OCI-LY3 (cell line): ENCODE results near the gene ZBTB7C.

Experiments used
- H2AFZ ChIP-seq: fragments of 200-600, 300-600 bp; shearing (Covaris generic); 2 replicates; pipeline ENCODE4 v1.6.0; 2014; ENCODE audit warnings: antibody characterized with exemption, low read depth, low read length
- H3K27ac ChIP-seq: fragments of 200-600, 300-600 bp; sonication (generic); 2 replicates; pipeline ENCODE4 v1.5.1; 2014; ENCODE audit warnings: mild to moderate bottlenecking, low read length, moderate library complexity, mixed read lengths
- H3K27me3 ChIP-seq: fragments of 200-600, 300-600 bp; sonication (generic); 2 replicates; pipeline ENCODE4 v1.6.1; 2014; ENCODE audit warnings: low read depth, low read length, mixed read lengths
- H3K36me3 ChIP-seq: fragments of 200-600, 300-600 bp; sonication (generic); replicated peaks from 2 replicates; pipeline ENCODE3; 2014; ENCODE audit warnings: low read depth, low read length, mixed read lengths
- H3K4me1 ChIP-seq: fragments of 300-600, 200-600 bp; sonication (generic); 2 replicates; pipeline ENCODE4 v1.6.1; 2014; ENCODE audit warnings: low read length, mixed read lengths
- H3K4me2 ChIP-seq: fragments of 200-600, 300-600 bp; sonication (generic); 2 replicates; pipeline ENCODE4 v1.6.1; 2014; ENCODE audit warnings: low read length, mixed read lengths
- H3K4me3 ChIP-seq: fragments of 300-600, 200-600 bp; sonication (generic); 2 replicates; pipeline ENCODE4 v1.5.1; 2014; ENCODE audit warnings: antibody characterized with exemption, mild to moderate bottlenecking, low read length, moderate library complexity
- H3K79me2 ChIP-seq: fragments of 300-600, 200-600 bp; shearing (Covaris generic); 2 replicates; pipeline ENCODE4 v1.6.1; 2014; ENCODE audit warnings: mild to moderate bottlenecking, low read length, mixed read lengths
- H3K9ac ChIP-seq: fragments of 300-600, 200-600 bp; shearing (Covaris generic); 2 replicates; pipeline ENCODE4 v1.6.0; 2014; ENCODE audit warnings: mild to moderate bottlenecking, low read length, moderate library complexity
- H3K9me3 ChIP-seq: fragments of 200-600, 300-600 bp; shearing (Covaris generic); 2 replicates; pipeline ENCODE4 v1.6.1; 2014; ENCODE audit warnings: low read length, mixed read lengths; ENCODE audit not compliant: insufficient read depth
- H4K20me1 ChIP-seq: fragments of 200-600, 300-600 bp; sonication (generic); 2 replicates; pipeline ENCODE4 v1.6.1; 2016; ENCODE audit warnings: low read length, mixed read lengths; ENCODE audit not compliant: insufficient read depth
- EZH2phosphoT487 ChIP-seq: fragments of 200-600 bp; shearing (Covaris generic); IDR thresholded peaks from 2 replicates; pipeline ENCODE4 v1.6.1; 2018; ENCODE audit warnings: antibody characterized with exemption, mixed run types, low read depth
- TF ChIP-seq, protein P1 (sequence below): fragments of 200-600, 300-600 bp; sonication (generic); IDR thresholded peaks from 2 replicates; pipeline ENCODE4 v1.5.1; 2014; ENCODE audit warnings: antibody characterized with exemption, low read length, low read depth

The ZBTB7C gene

DNA sequence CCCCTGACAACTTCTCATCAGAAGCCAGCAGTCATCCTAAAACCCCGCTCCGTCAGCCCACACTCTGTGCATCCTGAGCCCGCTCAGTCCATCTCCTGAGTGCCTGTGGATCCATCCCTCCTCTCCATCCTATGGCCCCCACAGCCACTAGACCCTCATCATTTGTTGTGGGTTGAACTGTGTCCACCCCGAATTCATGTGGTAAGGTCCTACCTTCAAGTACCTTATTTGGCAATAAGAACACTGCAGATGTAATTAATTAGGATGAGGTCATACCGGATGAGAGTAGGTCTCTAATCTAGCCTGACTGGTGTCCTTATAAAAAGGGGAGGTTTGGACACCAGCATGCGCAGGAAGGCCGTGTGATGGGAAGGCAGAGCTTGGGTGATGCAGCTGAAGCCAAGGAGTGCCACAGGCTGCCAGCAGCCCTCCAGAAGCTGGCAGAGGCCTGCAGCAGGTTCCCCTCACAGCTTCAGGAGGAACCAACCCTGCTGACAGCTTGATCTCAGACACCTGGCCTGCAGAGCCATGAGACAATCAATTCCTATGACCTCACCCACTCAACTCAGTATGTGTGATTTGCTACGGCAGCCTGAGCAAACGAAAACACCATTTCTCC lies 192.4 kb downstream of the ZBTB7C start:
- Histone ChIP-seq H3K36me3 (no peaks in the 10 kb centered on the region), H3K4me2 (no peak overlapping the region), H3K9ac (no peak overlapping the region), H3K27me3 (peaks cover 24% of the 10 kb centered on the region), H2AFZ (no peak overlapping the region), H3K27ac (no peak overlapping the region), H3K4me1 (no peaks in the 10 kb centered on the region), H3K4me3 (no peak overlapping the region), H3K9me3 (no peaks in the 10 kb centered on the region), H4K20me1 (no peaks in the 10 kb centered on the region), H3K79me2 (no peaks in the 10 kb centered on the region)
- no peak for TF ChIP-seq EZH2phosphoT487
- TF ChIP-seq, protein P1, sequence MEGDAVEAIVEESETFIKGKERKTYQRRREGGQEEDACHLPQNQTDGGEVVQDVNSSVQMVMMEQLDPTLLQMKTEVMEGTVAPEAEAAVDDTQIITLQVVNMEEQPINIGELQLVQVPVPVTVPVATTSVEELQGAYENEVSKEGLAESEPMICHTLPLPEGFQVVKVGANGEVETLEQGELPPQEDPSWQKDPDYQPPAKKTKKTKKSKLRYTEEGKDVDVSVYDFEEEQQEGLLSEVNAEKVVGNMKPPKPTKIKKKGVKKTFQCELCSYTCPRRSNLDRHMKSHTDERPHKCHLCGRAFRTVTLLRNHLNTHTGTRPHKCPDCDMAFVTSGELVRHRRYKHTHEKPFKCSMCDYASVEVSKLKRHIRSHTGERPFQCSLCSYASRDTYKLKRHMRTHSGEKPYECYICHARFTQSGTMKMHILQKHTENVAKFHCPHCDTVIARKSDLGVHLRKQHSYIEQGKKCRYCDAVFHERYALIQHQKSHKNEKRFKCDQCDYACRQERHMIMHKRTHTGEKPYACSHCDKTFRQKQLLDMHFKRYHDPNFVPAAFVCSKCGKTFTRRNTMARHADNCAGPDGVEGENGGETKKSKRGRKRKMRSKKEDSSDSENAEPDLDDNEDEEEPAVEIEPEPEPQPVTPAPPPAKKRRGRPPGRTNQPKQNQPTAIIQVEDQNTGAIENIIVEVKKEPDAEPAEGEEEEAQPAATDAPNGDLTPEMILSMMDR = no peak

- TF ChIP-seq, protein P1 = no peak
- no peak for TF ChIP-seq EZH2phosphoT487
- no peaks in the 10 kb centered on the region for H3K36me3 ChIP-seq
- H3K79me2 ChIP-seq = no peaks in the 10 kb centered on the region
- H3K4me1 ChIP-seq = no peaks in the 10 kb centered on the region
- no peaks in the 10 kb centered on the region for H4K20me1 ChIP-seq
- no peak overlapping the region for H3K4me2 ChIP-seq
- no peaks in the 10 kb centered on the region for H3K9me3 ChIP-seq
- peaks cover 29% of the 10 kb centered on the region for H3K27me3 ChIP-seq
- H3K9ac ChIP-seq = no peak overlapping the region
- H3K27ac ChIP-seq = no peak overlapping the region
- H2AFZ ChIP-seq = no peak overlapping the region
- H3K4me3 ChIP-seq = no peak overlapping the region
These were observed 193.1 kb downstream of the ZBTB7C start for GRCh38 chr18:48215876-48216638.

DNA sequence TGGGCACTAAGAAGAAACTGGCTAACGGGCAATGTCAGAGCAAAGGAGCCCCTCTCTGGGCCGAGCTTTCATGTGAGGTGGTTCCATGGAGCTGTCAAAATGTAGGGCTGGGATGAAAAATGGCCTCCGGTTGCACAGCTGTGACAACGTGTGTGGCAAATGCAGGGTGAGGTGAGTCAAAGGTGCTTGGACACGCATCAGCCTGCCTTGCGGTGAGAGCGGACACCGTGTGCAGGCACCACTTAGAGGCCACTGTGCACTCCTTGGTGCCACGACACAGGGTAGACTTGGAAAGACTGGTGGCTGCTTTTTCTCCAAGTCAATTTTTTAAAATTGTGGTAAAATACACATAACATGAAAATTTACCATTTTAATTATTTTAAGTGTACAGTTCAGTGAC lies 195.4 kb downstream of the ZBTB7C start:
- peaks cover 45% of the 10 kb centered on the region for H3K27me3 ChIP-seq
- no peaks in the 10 kb centered on the region for H3K79me2 ChIP-seq
- no peaks in the 10 kb centered on the region for H3K4me1 ChIP-seq
- H3K36me3 ChIP-seq = no peaks in the 10 kb centered on the region
- no peak overlapping the region for H3K27ac ChIP-seq
- no peak overlapping the region for H2AFZ ChIP-seq
- no peak overlapping the region for H3K9ac ChIP-seq
- H3K4me3 ChIP-seq = no peak overlapping the region
- TF ChIP-seq, protein P1 = no peak
- no peak for TF ChIP-seq EZH2phosphoT487
- no peaks in the 10 kb centered on the region; the same call in 1 of the 2 replicates for H3K9me3 ChIP-seq
- H4K20me1 ChIP-seq = no peaks in the 10 kb centered on the region
- H3K4me2 ChIP-seq = no peak overlapping the region

DNA sequence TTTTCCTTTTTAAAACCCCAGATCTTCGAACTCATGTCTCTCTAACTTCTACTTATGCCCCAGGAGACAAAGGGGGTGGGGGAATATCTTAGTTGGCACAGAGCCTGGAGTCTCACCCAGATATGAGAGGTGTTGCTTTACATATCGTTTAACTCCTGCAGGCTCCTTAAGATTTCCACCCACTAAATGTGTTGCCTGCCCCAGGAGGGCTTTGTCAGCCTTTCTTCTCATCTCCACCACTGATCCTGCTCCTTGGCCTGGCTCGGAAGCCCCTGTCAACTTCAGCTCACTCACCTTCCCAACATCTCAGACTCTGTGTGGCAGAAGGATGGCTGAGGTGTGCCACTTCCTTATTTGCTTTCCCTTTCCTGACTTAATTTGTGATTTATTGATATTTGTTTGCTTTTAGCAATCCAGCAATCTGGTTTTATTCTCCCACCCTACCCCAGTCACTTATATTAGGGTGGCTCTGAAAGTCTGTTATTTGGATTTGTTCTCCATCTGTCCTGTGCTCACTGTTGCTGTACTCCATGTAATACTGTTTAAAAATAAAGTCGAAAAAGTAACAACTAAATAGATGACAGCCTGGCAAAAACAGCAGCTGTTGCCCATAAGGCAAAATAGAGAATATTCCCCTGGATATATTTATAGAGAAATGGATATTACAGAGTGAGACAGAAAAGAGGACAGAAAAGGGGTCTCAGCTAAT lies 200.6 kb downstream of the ZBTB7C start:
- H3K79me2 ChIP-seq = no peaks in the 10 kb centered on the region
- no peak overlapping the region for H3K4me2 ChIP-seq
- H3K27ac ChIP-seq = no peak overlapping the region
- TF ChIP-seq, protein P1 = no peak
- no peak for TF ChIP-seq EZH2phosphoT487
- H3K4me3 ChIP-seq = no peak overlapping the region
- peaks cover 57% of the 10 kb centered on the region for H3K27me3 ChIP-seq
- H2AFZ ChIP-seq = no peak overlapping the region
- H4K20me1 ChIP-seq = no peaks in the 10 kb centered on the region
- no peaks in the 10 kb centered on the region; the same call in 1 of the 2 replicates for H3K9me3 ChIP-seq
- H3K9ac ChIP-seq = no peak overlapping the region
- H3K4me1 ChIP-seq = no peaks in the 10 kb centered on the region
- no peaks in the 10 kb centered on the region for H3K36me3 ChIP-seq
